Lung (tissue), 12 donors: ENCODE data around the gene PNISR. TPM values are rescaled to one million over a fixed set of nuclear protein-coding genes. Genes with fewer than 3 reads are reported as not detected.

ENCODE experiments used
- ATAC-seq: fragments of 200-7000 bp; cut with Tn5 transposase; one replicate; pipeline ENCODE4 v1.9.1; 2020; ENCODE audit warnings: moderate number of reproducible peaks; ENCODE audit not compliant: insufficient read depth, low FRiP score
- DNase-seq, 3 donors: peaks; one replicate each; pipeline ENCODE4 v3.0.0-alpha.2; 2013 to 2017
- H3K27ac ChIP-seq, 2 donors: one replicate each; pipeline ENCODE4 v1.5.1; 2013; ENCODE audit warnings: mild to moderate bottlenecking in 2 of 2, moderate library complexity in 2 of 2, control low read depth in 1 of 2, inconsistent platforms in 1 of 2, low read depth in 1 of 2, low read length in 1 of 2
- H3K27me3 ChIP-seq, 3 donors: one replicate each; pipeline ENCODE4 v1.5.1; 2013; ENCODE audit warnings: low read length in 2 of 3; ENCODE audit not compliant: control insufficient read depth in 3 of 3, insufficient read depth in 3 of 3
- H3K36me3 ChIP-seq, 4 donors: one replicate each; pipeline ENCODE4 v1.5.1; 2013; ENCODE audit warnings: low read length in 4 of 4, mild to moderate bottlenecking in 1 of 4, moderate library complexity in 1 of 4; ENCODE audit not compliant: control insufficient read depth in 4 of 4, insufficient read depth in 4 of 4
- H3K4me1 ChIP-seq, 5 donors: one replicate each; pipeline ENCODE4 v1.5.1; 2013; ENCODE audit warnings: low read length in 5 of 5, mild to moderate bottlenecking in 2 of 5, moderate library complexity in 1 of 5; ENCODE audit not compliant: control insufficient read depth in 5 of 5, insufficient read depth in 5 of 5
- H3K4me3 ChIP-seq: one replicate; pipeline ENCODE4 v1.5.1; 2013; ENCODE audit warnings: mild to moderate bottlenecking, control low read depth, moderate library complexity
- H3K9ac ChIP-seq, 2 donors: one replicate each; pipeline ENCODE4 v1.5.1; 2013; ENCODE audit warnings: low read length in 2 of 2, control low read depth in 1 of 2; ENCODE audit not compliant: insufficient read depth in 1 of 2
- H3K9me3 ChIP-seq, 4 donors: one replicate each; pipeline ENCODE4 v1.5.1; 2013; ENCODE audit warnings: low read length in 3 of 4, mild to moderate bottlenecking in 1 of 4, moderate library complexity in 1 of 4; ENCODE audit not compliant: control insufficient read depth in 4 of 4, insufficient read depth in 3 of 4
- CTCF ChIP-seq: IDR thresholded peaks from 2 replicates; pipeline ENCODE4 v1.5.1; 2012; ENCODE audit warnings: mild to moderate bottlenecking; ENCODE audit errors: control extremely low read depth, extremely low read depth
- WGBS, 2 donors: extraction: QIAGEN DNeasy Blood & Tissue Kit; methylation state at CpG; one replicate each; pipeline ENCODE4 v1.1.7; 2013; 5-methylcytosine and 5-hydroxymethylcytosine counted together
- polyA plus RNA-seq, 2 donors: library from polyadenylated mRNA; stranded (reverse); fragments of 200-250 nt; gene quantifications; one replicate each; pipeline ENCODE4 v1.2.1, GENCODE V29; 2013
- total RNA-seq, 2 donors: library from RNA; depleted of rRNA in 1 of 2; stranded (reverse); fragments of >200 nt in 1 of 2; gene quantifications; one replicate each; pipeline ENCODE4 v1.2.1, GENCODE V29; 2014 to 2021
- donor health status: control.
- donor health status: control.
- donor health status: Bipolar disorder and iron deficiency.
- donor health status: healthy.
- donor health status: DM: yes; HTN: yes; CAD: no.

Gene PNISR
- total and polyA plus RNA-seq, 4 donors, result 35.0 to 354 (median 53.5) TPM

- peak within 1 kb of the TSS; percentile 93 for H3K4me3 ChIP-seq
- ATAC-seq (peak; percentile 75), DNase-seq (peak; percentile 90 to 92 (median 91))
- no peaks in the 10 kb centered on the region for H3K27me3 ChIP-seq
- H3K27ac ChIP-seq, result peak within 1 kb of the TSS; percentile 79 to 90
- H3K9ac ChIP-seq, result peak within 1 kb of the TSS; percentile 56 to 91
- 10 to 14% methylated on average over 54 to 56 of the region's 56 CpGs for WGBS, 2 donors
- peaks cover 0 to 7% (median 0%) of the 10 kb centered on the region in 4 donors for H3K36me3 ChIP-seq
- H3K9me3 ChIP-seq, result no peaks in the 10 kb centered on the region
- no peak for TF ChIP-seq CTCF
- peaks cover 0 to 8% (median 0%) of the 10 kb centered on the region in 5 donors for H3K4me1 ChIP-seq
These were observed 31.2 kb downstream of the PNISR start, which contains the start of gene COQ3 for GRCh38 chr6:99393698-99394531. TSS of gene COQ3 (minus strand) at chr6:99394195. CDS start at chr6:99394179, 16 bp downstream.

GRCh38 chr6:99393366-99393697, 31.8 kb downstream of the PNISR start:
- ATAC-seq, result no peak
- H3K4me1 ChIP-seq, result peaks cover 0 to 8% (median 0%) of the 10 kb centered on the region in 5 donors
- 20 to 40% methylated on average over 2 of the region's 2 CpGs for WGBS, 2 donors
- no peaks in the 10 kb centered on the region for H3K27me3 ChIP-seq
- H3K4me3 ChIP-seq, result peak overlapping the region; percentile 93
- H3K9me3 ChIP-seq, result no peaks in the 10 kb centered on the region
- H3K36me3 ChIP-seq, result peaks cover 0 to 7% (median 0%) of the 10 kb centered on the region in 4 donors
- H3K9ac ChIP-seq, result peak overlapping the region; percentile 56 to 91
- peak overlapping the region in 1 of 2 donors; percentile 79 for H3K27ac ChIP-seq
- no peak for DNase-seq
- TF ChIP-seq CTCF, result no peak

DNA sequence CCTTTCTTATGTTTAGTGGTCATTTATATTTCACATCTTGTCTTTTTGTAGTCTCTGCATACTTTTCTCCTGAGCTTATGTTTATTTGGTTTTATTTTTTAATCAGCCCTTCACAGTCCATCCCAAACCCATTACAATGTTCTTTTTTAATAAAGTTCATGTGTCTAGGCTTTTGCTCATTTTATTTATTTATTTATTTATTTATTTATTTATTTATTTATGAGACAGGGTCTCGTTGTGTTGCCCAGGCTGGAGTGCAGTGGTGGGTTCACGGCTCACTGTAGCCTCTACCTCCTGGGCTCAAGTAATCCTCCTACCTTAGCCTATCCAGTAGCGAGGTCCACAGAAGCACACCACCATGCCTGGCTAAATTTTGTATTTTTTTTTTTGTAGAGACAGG, 34.2 kb downstream of the PNISR start:
- Histone ChIP-seq H3K4me1 (peaks cover 0 to 8% (median 0%) of the 10 kb centered on the region in 5 donors), H3K27ac (no peak overlapping the region), H3K36me3 (no peaks in the 10 kb centered on the region), H3K9ac (no peak overlapping the region), H3K9me3 (no peaks in the 10 kb centered on the region), H3K4me3 (no peak overlapping the region), H3K27me3 (no peaks in the 10 kb centered on the region)
- ATAC-seq (no peak), DNase-seq (no peak)
- TF ChIP-seq CTCF, result no peak
- 89 to 95% methylated on average over 3 of the region's 3 CpGs for WGBS, 2 donors
